GM19397 (cell line): ENCODE data around the gene SLC39A7.

ENCODE experiments used
- ATAC-seq: cut with Tn5 transposase; IDR thresholded peaks from one replicate; pipeline ENCODE4 v1.9.1; 2021; ENCODE audit warnings: mild to moderate bottlenecking, moderate library complexity; ENCODE audit not compliant: unreplicated experiment

The SLC39A7 gene, protein sequence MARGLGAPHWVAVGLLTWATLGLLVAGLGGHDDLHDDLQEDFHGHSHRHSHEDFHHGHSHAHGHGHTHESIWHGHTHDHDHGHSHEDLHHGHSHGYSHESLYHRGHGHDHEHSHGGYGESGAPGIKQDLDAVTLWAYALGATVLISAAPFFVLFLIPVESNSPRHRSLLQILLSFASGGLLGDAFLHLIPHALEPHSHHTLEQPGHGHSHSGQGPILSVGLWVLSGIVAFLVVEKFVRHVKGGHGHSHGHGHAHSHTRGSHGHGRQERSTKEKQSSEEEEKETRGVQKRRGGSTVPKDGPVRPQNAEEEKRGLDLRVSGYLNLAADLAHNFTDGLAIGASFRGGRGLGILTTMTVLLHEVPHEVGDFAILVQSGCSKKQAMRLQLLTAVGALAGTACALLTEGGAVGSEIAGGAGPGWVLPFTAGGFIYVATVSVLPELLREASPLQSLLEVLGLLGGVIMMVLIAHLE

DNA sequence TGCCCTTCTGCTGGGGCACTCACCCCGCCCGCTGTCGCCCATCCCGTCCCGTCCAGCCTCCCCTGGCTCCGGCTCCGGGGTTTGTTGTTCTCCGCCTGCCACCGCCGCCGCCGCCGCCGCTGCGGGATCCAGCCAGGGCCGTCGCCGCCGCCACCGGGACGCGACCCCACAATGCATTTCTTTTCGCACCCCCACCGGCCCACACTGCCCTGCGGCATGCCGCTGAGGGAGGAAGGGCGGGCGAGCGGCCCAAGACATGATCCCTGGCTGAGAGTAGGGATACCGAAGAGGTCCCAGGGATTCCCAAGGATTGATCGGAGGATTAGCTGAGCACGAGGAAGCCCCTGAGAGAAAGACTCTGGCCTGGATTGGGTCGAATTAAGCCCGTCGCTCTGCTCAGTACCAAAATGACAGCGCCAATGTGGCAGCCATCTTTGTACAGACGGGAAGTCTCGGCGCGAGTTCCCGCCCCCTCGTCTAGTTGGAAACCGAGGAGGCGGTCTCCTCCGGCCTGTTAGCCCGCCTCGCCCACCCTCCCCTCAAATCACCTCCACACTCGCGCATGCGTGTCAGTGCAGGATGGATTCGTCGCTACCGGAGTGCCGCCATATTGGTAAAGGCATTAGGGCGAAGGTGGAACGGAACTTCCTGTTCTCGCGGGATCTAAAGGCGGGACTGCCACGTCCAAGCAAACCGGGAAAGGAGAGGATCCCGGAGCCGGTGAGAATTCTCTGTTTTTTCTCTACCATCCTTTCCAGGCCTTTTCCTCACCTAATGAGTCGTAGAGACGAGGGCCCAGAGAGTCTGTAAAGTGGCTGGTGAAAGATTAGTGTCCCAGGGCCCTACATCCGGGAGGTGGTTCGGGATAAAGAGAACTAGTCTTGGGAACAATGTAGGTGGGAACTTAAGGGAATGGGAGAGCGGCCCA, at the start of gene SLC39A7, which contains the start of gene RXRB:
SLC39A7 (plus strand) TSS at position 649 of the 928 bp plus-strand sequence. CDS start 379 bp downstream, outside the sequence.
RXRB (minus strand) TSS at position 447 of the 928 bp plus-strand sequence; CDS start at position 258, 189 bp downstream.
- peak; percentile 64 for ATAC-seq

DNA sequence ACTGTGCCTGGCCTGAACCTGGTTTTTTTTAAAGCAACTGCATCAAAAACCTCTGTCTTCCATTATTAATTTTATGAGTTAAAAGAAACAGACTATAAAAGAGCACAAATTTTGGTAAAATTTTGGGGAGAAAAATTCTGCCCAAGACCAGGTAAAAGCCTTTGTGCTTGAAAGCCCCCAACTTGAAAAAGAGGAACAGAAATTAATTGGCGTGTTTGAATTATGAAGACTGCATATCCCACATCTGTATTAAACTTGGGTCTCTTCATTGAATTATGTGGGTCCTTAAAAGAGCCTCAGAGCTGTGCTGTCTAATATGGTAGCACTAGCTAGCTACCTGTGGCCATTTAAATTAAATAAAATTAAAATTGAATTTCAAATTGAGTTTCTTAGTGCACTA, 49.6 kb upstream of the SLC39A7 start:
- no peak for ATAC-seq

DNA sequence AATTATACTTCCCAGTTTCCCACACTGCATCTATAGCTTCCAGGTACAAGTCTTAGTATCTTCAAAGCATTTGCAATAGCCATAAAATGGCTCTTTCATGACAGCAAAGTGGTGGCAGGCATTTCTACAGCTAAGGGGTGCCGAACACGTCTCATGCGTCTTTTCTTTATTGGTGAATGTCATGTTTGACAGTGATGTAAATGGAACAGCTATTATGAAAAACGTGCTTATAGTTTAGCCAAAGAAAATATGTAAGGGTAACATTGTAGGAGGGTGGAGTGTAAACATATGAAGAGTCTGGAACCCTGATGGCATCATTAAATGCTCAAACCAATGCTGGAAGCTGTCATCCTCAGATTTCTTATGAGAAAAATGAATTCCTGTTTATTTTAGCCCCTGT, 46.3 kb upstream of the SLC39A7 start:
- ATAC-seq, result no peak

DNA sequence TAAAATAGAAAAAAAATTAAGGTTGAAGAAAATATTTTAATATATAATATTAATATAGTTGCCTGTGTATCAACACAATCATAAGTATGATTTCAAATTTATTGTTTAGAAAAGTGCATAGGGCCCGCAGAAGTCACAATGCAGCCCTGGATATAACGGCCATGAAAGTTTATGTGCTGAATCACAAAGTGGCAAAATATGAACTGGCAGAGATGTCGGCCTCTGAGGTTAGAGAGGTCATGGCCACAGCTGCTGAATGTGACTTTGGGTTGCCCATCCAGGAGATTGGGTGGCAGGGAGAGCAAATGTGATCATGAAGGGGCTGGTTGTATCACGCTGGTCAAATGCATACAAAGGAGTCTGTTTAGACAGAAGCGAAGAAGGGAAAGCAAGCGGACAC, 44.1 kb upstream of the SLC39A7 start:
- no peak for ATAC-seq

DNA sequence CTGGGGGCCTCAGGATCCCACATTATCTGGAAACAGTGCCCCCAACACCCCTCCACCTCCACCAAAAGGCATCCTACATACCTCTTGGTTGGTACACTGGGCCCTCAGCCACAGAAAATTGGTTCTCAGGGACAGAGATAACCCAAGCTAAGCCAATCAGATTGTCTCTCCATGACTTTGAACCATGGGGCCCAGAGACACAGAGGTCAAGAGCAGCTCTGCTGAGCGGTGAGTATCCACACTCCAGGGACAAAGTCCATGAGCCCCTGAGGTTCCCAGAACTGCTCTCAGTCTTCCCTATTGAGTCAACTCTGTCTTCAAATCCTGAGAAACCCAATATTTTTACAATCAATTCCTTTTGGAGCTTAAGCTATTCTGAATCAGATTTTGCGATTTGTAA, 43.7 kb upstream of the SLC39A7 start:
- no peak for ATAC-seq

DNA sequence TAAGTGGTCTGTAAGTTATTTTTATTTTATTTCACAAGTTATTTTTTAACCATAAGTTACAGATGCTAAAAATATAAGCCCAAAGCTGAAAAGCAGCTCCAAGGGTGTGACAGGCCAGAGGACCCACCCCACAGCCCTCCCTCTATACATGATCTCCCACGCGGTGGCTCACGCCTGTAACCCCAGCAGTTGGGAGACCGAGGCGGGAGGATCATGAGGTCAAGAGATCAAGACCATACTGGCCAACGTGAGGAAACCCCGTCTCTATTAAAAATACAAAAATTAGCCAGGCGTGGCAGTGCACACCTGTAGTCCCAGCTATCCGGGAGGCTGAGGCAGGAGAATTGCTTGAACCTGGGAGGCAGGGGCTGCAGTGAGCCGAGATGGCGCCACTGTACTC, 40.6 kb upstream of the SLC39A7 start:
- ATAC-seq, result no peak

DNA sequence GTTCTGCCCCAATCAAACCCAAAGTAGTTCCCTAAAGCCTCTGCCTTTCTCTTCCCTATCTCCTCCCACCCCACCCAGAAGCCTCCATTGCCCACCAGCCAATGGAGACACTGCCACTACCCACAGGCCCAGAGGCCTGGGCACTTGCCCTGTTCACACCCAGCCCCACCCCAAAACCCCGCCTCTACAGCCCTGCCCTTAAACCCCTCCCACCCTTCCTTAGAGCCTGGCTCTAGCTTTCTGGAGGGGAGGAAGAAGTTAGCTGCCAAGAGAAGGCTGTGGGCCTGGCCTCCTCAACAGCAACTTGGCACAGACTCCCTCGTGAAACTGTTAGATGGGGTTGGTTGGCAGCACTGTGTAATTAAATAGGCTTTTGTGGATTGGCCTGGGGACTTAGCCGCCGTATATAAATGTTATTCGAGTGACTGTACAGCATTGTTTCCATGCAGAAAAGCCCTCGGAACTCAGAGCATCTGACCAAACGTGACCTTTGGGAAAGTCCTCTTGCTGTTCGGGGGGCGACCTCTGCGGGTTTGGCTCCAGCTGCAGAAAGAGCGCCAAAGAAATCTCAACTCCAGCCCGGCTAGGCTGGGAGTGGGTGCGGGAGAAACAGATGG, 39.8 kb upstream of the SLC39A7 start:
- no peak for ATAC-seq

DNA sequence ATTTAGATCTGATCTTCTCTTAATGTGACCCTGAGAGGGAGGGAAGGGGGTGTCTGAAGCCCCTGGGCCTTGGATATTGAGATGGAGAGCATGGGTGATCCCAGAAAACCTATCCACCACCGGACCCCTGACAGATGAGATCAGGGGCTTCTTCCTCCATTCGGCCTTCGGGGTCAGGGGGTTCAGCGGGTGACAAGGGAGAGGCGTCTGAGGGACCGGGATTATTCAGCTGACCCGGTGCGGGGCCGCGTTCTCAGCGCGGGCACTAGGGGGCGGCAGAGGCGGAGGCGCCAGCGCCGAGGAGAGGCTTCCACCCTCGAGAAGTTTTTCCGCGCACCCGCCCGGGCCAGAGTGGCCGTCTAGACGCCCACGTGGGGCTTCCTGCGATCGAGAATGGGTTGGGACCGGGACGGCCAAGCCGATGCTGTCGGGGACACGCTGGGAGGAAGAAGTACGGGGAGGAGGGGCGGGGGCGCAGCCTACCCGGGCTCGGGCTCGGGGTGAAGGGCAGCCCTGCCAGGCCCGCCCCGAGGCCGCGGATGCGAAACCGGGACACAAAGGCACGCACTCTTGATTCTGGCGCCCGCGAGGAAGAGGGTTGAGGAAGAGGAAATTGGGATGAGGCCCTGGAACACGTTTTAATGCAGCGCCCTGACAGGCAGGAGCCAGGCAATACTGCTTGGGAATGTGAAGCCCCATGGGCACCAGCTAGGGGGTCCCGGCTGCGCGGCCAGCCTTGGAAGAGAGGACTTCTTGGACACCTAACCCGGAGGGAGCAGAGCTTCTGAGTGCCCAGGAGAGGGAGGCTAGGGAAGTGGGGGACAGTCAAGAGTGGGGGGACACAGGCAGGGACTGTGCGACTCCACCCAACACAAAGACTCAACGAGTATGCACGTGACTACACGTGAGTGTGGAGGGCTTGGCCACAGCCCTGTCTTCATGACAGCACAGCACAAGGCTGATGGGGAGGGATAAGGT, 39.0 kb upstream of the SLC39A7 start:
- ATAC-seq, result peak; percentile 60

DNA sequence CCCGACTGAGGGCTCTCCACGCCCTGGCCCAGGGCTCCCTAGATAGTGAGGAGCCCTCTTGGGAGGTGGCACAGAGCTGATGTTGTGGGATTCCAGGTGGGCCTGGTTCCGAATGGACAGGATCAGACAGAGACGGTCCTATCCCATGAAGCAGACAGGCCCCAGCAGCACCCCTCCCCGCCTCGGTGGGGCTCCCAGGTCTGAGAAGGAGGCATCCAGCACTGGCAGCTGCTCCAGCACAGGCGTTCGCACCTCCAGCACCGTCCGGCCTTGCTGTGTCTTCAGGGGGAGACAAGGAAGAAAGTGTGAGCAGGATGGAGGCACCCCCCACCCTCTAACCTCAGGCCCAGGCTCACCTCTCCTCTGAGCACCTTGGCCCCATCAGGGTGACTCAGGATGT, 37.1 kb upstream of the SLC39A7 start:
- no peak for ATAC-seq

DNA sequence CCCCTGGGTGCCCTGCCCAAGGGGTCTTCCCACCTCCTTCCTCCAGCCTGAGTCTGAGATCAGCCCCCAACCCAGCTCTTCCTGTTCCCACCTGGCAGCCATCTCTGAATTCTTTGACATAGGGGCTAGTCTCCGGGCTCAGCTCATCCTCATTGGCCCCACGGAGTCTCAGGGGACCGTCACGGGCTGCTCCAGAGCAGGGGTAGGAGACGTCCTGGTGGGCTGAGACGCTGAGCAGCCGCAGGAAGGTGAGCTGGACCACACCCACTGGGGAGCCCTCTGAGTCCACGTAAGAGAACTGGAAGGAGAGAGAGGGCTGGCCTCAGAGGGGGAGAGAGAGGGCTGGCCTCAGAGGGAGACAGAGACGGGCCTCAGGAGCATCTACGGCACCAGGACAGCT, 36.5 kb upstream of the SLC39A7 start:
- ATAC-seq, result no peak

DNA sequence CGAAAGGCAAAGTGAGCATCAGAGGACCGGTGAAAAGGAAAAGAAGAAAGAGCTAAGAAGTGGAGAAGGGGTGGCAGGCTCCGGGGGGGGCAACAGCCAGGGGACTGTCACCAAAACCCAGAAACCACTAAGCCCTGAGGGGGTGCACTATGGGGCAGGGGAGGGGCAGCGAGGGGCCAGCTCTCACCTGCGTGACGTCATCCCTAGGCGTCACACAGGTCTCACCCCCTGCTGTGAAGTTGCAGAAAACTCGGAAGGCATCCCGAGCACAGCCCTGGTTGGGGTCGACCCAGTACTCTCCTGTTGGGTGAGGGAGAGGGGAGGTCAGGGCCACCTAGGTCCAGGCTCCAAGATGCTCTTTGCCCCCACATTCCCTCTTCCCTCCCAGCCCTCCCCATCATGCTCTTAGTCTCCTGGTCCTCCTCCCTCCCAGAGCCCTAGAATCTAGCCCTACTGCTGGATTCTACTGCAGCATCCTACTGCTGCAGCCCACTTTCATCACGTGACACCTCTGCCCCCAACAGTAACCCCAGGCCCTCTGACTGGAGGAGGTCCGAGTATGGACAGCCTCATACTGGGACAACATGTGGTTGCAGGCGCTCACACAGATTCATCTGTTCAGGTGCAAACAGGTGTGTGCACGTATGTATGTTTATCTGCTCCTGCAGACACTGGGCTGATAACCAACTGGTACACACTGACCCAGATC, 35.8 kb upstream of the SLC39A7 start:
- ATAC-seq, result no peak

DNA sequence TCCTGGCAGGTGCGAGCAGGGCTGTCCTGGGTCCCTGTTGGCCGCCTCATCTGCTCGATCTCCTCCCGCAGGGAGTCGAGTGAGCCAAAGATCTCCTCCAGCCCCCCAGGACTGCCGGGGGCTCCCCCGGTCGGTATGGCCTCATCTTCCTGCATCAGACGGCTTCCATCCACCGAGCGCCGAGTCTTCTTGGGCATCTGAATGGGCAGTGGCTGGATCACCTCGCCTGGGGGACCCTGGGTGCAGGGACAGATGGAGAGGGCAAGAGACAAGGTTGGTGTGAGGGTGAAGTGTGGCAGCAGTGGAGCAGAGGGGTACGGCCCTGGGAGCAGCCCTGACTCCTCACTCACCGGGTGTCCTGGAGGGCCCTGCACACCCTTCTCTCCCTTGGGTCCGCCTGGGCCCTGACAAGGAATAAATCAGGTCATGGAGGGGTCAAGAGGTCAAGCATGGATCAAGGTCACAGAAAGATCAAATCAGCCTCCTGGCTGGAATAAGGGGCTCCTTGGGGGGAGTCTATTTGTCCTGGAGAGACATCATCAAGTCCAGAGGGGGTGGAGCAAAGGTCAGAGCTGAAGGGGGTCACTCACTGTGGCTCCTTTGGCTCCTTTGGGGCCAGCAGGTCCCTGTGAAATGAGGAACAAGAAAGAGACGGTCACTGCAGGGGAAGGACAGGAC, 34.9 kb upstream of the SLC39A7 start:
- no peak for ATAC-seq

DNA sequence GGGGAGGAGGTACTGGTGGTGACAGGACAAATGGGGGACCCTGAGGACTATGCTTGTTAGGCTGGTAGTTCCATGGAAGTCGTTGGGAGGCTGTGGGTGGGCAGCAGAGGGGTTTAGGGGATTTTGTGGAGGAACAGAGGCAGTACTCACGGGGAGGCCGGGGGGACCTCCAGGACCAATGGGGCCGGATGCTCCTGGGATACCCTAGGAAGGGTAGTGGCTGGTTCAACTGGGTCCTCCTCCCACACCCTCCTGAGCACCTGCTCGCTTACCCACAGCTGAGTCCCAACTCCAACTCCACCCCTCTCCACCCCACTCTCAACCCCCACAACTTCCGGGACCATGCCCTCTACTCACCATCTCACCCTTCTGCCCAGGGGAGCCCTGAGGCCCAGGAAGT, 34.3 kb upstream of the SLC39A7 start:
- ATAC-seq, result no peak

DNA sequence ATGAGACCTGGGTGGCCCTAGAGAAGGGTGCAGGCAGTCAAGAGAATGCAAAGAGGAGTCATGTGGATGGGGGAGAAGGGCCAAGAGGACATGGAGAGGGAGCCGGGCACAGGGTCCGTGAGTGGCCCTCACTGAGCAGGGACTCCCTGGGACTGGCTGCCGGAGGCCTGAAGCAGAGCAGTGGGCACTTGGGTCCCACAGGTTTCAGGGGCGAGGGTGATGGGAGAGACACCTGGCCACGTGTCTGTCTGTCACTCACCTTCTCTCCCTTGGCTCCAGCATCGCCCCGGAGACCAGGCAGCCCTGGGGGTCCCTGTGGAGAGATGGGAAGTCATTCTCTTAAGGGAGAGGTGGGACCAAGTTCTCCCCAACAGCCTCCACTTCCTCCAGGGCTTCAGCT, 33.9 kb upstream of the SLC39A7 start:
- ATAC-seq, result no peak

DNA sequence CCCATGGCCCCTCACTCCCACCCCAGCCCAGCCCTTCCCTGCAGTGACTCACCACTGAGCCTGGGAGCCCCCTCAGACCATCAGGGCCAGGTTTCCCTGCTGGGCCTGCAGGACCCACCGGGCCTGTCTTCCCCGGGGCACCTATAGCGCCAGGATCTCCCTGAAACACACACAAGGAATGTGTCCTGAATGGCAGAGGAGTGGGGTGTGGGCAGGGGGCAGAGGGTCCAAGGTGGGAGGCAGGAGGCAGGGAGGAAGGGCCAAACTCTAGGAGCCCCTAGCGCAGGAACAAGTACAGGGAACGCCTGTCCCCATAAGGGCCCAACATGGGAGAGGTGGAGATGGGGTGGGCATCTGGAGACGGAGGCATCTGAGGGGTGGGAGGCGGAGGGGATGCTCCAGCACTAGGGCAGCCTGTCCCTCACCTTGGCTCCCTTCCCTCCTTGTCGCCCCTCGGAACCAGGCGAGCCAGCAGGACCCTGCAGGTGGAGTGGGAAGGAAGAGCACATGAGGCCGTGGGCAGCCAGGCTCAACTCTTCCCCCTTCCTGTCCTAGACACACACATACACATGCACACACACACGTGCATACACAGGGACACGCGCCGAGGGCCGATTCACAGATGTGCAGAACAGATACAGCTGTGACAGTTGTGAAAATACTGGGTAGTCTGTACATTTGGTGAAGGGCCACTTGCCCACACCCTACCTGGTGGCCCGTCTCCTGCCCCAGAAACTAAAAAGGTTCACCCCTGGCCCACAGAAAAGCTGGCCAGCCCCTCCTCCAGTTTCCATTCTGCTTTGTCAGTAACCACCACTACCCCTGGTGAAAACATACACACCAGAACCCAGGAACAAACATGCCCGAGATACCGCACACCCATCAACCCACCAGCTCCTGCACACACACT, 33.0 kb upstream of the SLC39A7 start:
- ATAC-seq, result no peak

DNA sequence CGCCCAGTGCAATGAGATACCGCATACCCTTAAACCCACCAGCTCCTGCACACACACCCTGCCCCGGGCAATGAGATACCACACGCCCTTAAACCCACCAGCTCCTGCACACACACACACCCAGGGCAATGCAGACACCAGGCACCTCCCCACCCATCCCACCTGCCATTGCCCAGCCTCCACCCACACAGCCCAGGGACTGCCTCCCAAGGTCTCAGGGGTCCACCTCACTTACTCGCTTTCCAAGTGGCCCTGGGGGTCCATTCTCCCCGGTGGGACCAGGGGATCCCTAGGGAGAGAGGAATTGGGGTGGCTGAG, 32.4 kb upstream of the SLC39A7 start:
- no peak for ATAC-seq

DNA sequence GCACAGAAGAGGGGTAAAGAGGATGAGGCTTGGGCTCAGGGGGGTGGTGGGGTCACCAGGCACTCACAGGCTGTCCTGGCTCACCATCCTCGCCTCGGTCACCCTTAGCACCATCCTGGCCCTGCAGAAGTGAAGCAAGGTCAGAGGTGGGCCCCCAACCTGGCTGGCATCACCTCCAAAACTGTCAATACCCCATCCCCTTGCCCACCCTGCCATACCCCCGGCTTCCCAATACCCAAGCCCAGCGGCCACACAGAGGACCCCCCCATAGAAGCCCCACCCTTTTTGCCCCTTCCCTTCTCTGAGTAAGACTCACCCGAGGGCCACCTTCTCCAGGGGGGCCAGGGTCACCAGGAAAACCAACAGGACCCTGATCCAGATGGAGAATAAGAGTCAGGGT, 32.0 kb upstream of the SLC39A7 start:
- ATAC-seq, result no peak
